Measurements from ENCODE around the gene MADCAM1.

The MADCAM1 gene

DNA sequence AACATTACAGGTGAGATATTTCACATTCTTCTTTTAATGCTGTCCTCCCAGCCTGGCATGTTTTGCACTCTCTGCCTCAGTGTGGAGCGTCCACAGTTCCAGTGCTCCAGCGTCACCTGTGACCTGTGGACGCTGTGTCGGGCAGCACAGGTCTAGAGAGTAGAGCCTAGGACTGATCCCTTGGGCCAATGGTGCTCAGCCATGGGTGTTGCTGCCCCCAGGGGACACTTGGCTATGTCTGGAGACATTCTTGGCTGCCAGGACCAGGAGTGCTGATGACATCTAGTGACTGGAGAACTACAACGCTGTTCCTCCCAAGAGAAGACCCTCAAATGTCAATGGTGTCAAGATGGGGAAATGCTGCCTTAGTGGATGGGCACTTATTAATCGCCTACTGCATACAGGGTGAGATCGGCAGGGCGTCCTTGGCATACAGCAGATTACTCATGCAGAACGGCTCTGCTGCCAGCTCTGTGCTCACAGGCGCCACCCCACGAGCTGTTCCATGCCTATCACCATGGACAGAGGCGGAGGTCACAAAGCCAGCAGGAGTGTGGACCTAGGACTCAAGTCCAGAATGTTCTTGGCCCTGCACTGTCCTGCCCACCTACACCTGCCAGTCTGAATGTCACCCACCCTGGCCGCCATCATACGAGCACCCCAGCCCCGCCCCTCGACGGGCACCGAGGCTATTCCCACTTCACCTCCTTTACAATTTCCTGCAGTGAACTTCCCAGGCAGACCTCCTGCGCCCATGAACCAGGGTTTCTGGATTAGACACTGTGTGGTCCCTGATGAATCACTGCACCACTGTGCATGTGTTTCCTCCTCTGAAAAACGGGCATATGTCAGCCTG, 13.9 kb upstream of the MADCAM1 start:
- DNase-seq (ENCODE audit: low spot score): no peak
- TF ChIP-seq, protein P1, sequence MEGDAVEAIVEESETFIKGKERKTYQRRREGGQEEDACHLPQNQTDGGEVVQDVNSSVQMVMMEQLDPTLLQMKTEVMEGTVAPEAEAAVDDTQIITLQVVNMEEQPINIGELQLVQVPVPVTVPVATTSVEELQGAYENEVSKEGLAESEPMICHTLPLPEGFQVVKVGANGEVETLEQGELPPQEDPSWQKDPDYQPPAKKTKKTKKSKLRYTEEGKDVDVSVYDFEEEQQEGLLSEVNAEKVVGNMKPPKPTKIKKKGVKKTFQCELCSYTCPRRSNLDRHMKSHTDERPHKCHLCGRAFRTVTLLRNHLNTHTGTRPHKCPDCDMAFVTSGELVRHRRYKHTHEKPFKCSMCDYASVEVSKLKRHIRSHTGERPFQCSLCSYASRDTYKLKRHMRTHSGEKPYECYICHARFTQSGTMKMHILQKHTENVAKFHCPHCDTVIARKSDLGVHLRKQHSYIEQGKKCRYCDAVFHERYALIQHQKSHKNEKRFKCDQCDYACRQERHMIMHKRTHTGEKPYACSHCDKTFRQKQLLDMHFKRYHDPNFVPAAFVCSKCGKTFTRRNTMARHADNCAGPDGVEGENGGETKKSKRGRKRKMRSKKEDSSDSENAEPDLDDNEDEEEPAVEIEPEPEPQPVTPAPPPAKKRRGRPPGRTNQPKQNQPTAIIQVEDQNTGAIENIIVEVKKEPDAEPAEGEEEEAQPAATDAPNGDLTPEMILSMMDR (IDR thresholded peaks at IDR 0.05; ENCODE audit: extremely low read depth, insufficient read depth, missing control alignments): no peak
- in situ Hi-C loops (cut with MboI; ENCODE audit: low pct_unique_long_range_greater_than_20kb, low sequenced_read_pairs, unreplicated experiment): no loop called here

DNA sequence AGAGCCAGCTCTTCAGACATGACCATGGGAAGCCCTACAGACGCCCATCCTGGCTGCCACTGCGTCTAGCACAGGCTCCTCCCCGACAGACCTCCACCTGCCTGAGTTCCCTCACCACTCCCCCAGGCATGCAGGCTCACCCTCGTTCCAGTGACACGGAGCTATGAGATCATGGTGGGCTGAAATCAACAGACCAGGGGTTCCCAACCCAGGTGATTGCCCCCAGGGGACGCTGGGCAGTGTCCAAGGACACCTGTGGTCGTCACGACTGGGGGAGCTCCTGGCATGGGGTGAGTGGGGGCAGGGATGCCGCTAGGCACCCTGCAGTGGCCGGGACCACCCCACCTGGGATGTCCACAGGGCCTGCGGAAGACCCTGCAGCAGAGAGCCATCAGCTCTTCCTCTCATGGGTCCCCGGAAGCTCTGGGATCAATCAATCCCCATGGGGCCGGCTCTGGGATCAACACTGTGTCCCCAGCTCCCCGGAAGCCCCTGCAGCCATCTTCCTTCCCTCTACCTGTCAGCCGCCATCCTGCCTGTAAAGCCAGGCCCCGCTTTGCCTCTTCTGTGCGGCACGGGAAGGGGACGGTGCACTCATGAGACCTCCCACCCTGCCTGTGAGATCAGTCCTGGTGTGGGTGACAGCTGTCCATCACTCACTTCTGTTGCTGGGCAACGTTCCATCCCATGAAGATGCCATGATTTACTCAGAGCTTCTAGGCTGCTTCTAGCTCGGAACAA, 12.8 kb upstream of the MADCAM1 start:
- in situ Hi-C loops (cut with MboI; ENCODE audit: low pct_unique_long_range_greater_than_20kb, low sequenced_read_pairs, unreplicated experiment): no loop called here
- TF ChIP-seq, protein P1 (IDR thresholded peaks at IDR 0.05; ENCODE audit: extremely low read depth, insufficient read depth, missing control alignments): no peak
- no peak for DNase-seq (ENCODE audit: low spot score)

DNA sequence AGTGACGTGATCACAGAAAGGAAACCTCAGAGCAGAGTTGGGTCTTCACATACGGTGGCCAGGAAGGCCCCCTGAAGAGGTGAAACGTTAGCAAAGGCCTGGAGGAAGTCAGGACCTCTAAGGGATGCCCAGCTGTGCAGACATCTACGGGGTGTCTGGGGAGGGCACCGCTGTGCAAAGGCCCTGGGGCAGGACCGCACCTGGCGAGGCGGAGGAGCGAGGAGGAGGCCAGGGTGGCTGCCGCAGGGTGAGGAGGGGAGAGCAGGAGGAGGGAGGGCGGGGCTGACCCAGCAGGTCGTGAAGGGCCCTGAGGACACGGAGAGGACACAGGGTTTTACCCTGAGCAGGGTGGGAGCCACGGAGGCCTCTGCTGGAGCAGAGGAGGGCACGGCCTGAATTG, 11.8 kb upstream of the MADCAM1 start:
- DNase-seq (ENCODE audit: low spot score): no peak
- in situ Hi-C loops (cut with MboI; ENCODE audit: low pct_unique_long_range_greater_than_20kb, low sequenced_read_pairs, unreplicated experiment): no loop called here

DNA sequence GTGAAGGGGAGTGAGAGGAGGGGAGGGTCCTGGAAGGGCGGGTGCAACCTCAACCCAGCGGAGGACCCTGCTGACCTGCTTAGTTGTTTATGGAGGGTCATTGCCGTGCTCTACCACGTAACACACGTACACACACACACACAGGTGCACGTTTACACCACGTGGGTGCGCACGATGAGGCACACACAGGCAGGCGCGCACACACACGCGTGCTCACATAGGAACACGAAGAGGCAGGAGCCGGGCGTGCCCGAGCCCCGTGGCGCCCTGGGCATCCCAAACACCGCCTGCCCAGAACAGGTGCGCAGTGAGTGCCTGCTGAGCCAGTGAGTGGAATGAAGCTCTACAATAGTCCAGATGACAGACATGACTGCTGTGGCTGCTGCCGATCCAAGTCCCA, 11.2 kb upstream of the MADCAM1 start:
- in situ Hi-C loops (cut with MboI; ENCODE audit: low pct_unique_long_range_greater_than_20kb, low sequenced_read_pairs, unreplicated experiment): no loop called here
- no peak for DNase-seq (ENCODE audit: low spot score)

More for the DNA sequence above, 11.8 kb upstream of the MADCAM1 start:
- TF ChIP-seq, protein P1 (IDR thresholded peaks at IDR 0.05; ENCODE audit: extremely low read depth, insufficient read depth, missing control alignments): no peak

DNA sequence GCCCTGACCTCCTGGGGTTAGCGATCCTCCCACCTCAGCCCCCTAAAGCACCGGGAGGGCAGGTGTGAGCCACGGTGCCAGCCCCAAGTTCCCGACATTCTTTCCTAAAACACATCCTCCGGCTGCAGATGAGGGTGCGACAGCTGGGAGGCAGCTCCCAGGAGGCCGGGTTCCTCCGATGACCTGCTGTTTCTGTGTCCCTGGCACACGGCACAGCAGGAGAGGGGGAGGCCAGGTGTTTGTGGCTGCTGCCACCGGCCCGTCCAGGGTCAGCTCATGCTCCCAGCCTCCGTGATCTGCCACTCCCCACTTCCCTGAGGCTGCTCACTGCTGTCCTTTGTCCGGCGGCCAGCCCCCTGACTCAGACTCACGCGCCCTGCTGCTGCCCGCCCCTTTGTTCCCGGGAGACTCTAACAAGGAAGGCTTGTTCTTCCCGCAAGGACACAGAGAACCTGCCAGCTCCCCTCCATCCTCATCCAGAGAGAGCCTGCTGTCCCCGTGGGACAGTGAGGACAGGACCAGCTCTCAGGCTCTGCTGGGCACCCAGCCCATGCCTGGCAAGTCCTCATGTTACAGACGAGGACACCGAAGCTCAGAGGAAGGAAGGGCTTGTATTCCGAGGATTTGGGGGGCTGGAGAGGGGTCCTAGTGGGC, 10.6 kb upstream of the MADCAM1 start:
- TF ChIP-seq, protein P1 (IDR thresholded peaks at IDR 0.05; ENCODE audit: extremely low read depth, insufficient read depth, missing control alignments): no peak
- no peak for DNase-seq (ENCODE audit: low spot score)
- in situ Hi-C loops (cut with MboI; ENCODE audit: low pct_unique_long_range_greater_than_20kb, low sequenced_read_pairs, unreplicated experiment): no loop called here

More for the DNA sequence above, 11.2 kb upstream of the MADCAM1 start:
- TF ChIP-seq, protein P1 (IDR thresholded peaks at IDR 0.05; ENCODE audit: extremely low read depth, insufficient read depth, missing control alignments): no peak
